ENCODE measurements around the gene AHCTF1.

AHCTF1 gene

GRCh38 chr1:246800756-246801155, 131.0 kb downstream of the AHCTF1 start:
- DNase-seq (ENCODE audit: low spot score) (no peak), FAIRE-seq (no peak)

DNA sequence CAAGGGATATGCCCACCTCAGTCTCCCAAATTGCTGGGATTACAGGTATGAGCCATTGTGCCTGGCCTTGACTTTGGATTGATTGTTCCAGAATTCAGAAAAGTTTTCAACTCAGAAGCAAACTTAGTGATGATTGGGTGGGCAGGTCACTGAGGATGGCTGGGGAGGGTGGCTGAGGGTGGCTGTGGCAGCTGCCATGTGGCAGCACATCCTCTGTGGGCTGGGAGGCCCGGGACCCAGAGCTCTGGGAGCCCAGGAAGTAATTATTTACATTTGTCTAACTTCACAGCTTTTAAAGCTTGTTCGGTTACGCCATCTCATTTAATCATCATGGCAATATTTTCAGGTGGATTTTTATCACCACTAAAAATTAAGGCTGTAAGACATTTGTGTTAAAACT, 131.4 kb downstream of the AHCTF1 start:
- no peak for DNase-seq (ENCODE audit: low spot score)
- FAIRE-seq = no peak

DNA sequence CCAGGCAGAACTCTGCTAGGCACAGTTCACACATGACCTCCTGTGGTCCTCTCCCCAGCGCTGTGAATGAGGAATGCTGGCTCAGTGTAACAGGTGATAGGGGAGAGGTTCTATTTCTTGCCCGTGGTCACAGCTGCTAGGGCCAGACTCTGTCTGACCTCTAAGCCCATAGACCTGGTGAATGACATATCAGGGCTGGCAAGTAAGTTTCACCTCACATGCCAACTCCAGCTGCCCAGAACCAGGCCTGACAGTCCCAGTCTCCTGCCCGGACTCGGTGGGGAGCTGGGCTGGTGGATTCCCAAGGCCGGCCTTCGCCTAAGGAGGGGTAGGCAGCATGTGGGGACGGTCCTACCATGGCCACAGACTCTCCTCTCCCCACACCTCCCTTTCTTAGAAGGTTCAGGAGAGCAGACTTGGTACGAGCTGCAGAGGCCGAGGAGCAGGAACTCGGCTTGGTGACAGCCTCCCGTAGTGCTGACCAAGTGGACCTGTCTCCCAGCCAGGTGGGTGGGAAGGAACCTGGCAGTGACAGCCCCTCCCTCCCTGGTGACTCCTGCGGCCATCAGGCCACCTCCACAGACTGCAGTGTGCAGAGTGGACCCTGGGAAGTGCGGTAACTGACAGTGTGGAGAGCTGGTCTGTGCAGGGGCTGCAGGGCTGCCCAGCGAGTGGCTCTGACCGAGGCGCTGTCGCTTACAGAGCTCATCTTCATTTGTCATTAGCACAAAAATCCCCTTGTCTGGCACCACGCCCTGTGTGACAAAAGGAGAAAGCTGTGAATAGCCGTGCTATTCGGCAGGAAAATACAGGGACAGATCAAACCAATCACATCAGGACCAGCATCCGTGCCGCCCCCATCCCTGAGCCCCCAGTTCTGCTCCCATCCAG, 132.9 kb downstream of the AHCTF1 start:
- FAIRE-seq = no peak
- DNase-seq (ENCODE audit: low spot score) = no peak

GRCh38 chr1:246798107-246798506, 133.6 kb downstream of the AHCTF1 start:
- FAIRE-seq (no peak), DNase-seq (ENCODE audit: low spot score) (no peak)

GRCh38 chr1:246797597-246797996, 134.2 kb downstream of the AHCTF1 start:
- FAIRE-seq (no peak), DNase-seq (ENCODE audit: low spot score) (no peak)

DNA sequence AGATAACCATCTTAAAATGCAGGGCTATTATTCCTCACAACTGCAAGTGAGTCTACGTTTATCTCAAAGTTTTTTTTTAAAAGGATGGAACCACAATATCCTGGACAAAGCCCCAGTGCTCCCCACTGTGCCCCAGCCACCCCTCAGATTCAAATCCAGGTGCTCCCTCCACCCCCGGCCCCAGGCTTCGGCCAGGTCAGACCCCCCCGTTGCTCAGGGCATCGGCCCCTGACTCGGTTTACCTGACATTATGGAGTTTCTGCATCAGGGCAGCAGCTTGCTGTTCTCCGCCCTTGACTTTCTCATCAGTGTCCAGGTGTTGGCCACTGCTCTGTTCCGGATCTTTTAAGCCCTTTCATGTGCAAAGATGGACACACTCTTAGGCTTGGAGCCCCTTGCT, 134.6 kb downstream of the AHCTF1 start:
- FAIRE-seq = no peak
- no peak for DNase-seq (ENCODE audit: low spot score)

DNA sequence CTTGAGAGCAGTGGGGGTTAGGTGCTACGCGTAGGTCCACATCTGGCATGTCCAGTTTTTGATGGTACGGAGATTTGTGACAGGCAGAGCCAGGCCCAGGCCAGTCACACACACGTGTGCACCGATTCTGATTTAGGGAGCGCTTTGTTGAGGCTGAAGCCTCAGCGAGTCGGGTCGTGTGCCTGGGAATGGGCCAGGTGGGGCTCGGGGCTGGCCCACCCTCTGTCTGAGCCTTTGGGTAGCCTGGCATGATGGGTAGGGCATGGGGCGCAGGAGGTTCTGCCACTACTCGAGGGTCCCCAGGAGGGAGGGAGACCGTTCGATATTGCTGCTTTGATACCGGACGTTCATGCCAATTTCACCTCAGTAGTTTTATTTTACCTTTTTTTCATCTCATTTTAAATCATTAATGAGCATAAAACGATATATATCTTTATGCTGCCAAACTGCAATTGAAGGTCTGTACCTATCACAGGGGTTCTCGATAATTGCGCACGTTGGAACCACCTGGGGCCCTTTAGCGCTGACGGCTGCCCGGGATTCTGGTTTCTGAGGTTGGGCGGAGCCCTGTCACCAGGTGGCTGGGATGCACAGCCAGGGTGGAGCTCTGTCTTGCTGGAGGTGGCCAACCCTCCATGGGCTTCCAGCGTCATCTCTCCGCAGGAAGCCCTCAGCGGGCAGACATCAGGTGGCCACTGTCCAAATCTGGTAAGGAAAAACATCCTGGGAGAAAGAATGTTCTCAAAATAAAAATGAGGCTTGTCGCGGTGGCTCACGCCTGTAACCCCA, 135.6 kb downstream of the AHCTF1 start:
- no peak for DNase-seq (ENCODE audit: low spot score)
- no peak for FAIRE-seq

- FAIRE-seq (no peak), DNase-seq (ENCODE audit: low spot score) (no peak)
Measured at GRCh38 chr1:246794828-246795671, 136.7 kb downstream of the AHCTF1 start.

DNA sequence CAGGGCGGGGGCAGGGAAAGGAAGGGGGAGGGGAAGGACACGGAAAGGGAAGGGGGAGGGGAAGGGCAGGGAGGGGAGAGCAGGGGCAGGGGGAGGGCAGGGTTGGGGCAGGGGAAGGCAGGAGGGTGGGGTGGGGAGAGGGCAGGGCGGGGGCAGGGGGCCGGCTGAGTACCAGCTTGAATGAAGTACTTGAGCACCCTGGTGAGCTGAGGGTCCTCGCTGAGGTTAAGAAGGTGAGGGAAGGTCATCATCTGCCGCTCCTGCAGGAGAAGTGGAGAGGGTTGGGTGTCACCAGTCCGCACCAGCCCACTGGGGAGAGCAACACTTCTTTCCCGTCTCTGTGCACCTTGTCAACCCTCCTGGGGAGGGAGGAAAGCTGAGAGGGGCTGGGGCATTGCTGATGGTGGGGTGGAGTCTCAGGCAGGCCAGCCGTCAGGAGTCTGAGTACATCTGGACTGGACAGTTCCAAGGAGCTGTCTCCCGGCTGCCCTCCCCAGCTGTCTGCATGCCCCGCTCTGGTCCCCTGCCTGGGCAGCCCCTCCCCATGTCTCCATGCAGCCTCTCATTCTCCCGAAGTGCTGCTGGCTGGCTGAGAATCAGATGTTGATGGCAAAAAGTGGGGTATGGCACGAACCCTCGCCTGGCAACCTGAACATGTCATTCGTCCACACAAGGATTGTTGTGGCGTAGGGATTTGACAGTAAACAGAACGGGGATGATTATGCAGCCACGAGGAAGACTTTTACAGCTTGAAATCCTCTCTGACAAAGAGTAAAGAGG, 137.5 kb downstream of the AHCTF1 start:
- no peak for FAIRE-seq
- DNase-seq (ENCODE audit: low spot score) = no peak

DNA sequence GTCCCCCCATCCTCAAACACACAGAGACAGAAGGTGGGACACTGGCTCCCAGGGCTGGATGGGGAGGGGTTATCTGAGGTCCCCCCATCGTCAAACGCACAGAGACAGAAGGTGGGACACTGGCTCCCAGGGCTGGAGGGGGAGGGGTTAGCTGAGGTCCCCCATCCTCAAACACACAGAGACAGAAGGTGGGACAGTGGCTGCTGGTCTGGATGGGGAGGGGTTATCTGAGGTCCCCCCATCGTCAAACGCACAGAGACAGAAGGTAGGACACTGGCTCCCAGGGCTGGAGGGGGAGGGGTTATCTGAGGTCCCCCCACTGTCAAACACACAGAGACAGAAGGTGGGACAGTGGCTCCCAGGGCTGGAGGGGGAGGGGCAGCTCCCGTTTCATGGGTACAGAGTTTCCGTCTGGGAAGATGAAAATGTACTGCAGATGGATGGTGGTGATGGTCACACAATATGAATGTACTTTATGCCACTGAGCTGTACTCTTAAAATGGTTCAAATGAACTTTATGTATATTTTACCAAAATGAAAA, 138.3 kb downstream of the AHCTF1 start:
- FAIRE-seq = no peak
- no peak for DNase-seq (ENCODE audit: low spot score)

DNA sequence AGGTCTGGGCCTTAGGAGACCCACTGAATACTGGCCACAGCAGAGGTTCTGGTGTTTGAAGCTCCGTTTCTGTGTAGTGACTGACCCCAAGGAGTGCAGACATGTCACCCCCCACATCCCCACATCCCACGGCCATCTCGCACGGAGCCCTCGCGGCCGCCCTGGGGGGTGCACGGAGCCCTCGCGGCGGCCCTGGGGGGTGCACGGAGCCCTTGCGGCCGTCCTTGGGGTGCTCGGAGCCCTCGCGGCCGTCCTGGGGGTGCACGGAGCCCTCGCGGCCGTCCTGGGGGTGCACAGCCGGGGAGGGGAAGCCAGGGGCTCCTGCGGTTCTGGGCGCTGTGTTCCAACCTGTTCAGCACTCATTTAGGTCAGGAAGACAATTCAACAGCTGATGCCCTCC, 139.1 kb downstream of the AHCTF1 start:
- FAIRE-seq = no peak
- no peak for DNase-seq (ENCODE audit: low spot score)

- FAIRE-seq (no peak), DNase-seq (ENCODE audit: low spot score) (no peak)
Measured at GRCh38 chr1:246791303-246791918, 140.3 kb downstream of the AHCTF1 start.

- FAIRE-seq (no peak), DNase-seq (ENCODE audit: low spot score) (no peak)
Measured at GRCh38 chr1:246790833-246791232, 140.9 kb downstream of the AHCTF1 start.

- FAIRE-seq (no peak), DNase-seq (ENCODE audit: low spot score) (no peak)
Measured at GRCh38 chr1:246790364-246790763, 141.4 kb downstream of the AHCTF1 start.

DNA sequence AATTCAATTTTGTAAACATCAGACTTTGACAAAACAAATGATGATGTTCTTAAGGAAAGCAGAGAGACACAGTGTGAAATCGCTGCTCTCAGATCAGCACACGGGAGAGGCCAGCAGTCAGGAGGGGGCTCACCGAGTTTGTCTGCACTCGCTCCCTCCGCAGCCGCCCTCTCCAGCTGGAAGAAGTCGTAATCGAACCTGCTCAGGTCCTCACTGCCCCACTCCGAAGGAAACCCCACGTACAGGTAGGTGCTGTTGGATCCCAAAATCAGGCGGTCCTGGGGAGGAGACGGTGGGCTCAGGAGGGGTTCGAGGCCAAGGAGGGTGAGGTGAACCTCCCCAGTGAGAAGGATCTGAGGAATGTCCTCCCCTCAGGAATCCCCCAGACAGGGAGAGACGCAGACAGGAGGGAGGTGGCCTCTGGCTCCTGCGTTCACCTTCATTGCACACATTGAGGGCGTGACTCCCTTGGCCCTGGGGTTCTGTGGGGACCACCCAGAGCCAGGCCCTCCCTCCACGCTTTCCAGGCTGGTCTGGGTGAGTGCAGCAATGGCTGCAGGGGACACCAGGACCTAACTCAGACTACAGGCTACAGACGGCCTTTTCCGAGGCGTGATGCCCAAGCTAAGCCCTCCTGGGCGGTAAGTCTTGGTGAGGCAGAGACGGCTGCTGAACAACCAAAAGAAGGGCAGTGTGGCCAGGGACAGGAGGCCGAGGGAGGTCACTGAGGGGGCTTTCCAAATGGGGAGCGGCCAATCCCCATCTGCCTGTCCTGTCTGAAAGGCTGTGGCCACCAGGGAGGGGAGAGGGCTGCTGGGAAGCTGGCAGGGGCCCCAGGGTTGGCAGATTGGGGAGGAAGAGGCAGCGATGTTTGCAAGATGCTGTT, 142.1 kb downstream of the AHCTF1 start:
- FAIRE-seq (no peak), DNase-seq (ENCODE audit: low spot score) (no peak)
